Measurements from ENCODE around the gene TSHZ2.

- TF ChIP-seq, protein P1, sequence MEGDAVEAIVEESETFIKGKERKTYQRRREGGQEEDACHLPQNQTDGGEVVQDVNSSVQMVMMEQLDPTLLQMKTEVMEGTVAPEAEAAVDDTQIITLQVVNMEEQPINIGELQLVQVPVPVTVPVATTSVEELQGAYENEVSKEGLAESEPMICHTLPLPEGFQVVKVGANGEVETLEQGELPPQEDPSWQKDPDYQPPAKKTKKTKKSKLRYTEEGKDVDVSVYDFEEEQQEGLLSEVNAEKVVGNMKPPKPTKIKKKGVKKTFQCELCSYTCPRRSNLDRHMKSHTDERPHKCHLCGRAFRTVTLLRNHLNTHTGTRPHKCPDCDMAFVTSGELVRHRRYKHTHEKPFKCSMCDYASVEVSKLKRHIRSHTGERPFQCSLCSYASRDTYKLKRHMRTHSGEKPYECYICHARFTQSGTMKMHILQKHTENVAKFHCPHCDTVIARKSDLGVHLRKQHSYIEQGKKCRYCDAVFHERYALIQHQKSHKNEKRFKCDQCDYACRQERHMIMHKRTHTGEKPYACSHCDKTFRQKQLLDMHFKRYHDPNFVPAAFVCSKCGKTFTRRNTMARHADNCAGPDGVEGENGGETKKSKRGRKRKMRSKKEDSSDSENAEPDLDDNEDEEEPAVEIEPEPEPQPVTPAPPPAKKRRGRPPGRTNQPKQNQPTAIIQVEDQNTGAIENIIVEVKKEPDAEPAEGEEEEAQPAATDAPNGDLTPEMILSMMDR (IDR thresholded peaks at IDR 0.05 in 2 of 3, conservative IDR thresholded peaks at IDR 0.05 in 1 of 3; ENCODE audit: insufficient read depth in 2 of 3, low read depth in 1 of 3, low read length in 3 of 3), result no peak
- TF ChIP-seq E2F8 (IDR thresholded peaks at IDR 0.05; ENCODE audit: low read depth, partially characterized antibody) (no peak), GATAD2B (IDR thresholded peaks at IDR 0.05; ENCODE audit: borderline replicate concordance) (no peak), CHD1 (IDR thresholded peaks at IDR 0.05; ENCODE audit: low read length) (no peak), POLR3G (IDR thresholded peaks at IDR 0.05; ENCODE audit: extremely low read depth, insufficient read length, insufficient replicate concordance) (no peak), ZBTB8A (IDR thresholded peaks at IDR 0.05; ENCODE audit: partially characterized antibody) (no peak), HDAC6 (IDR thresholded peaks at IDR 0.05; ENCODE audit: low read depth, low read length) (no peak), CAMTA2 (CRISPR knock-in tag; conservative IDR thresholded peaks at IDR 0.05) (no peak)
These were observed 43.9 kb downstream of the TSHZ2 start for GRCh38 chr20:53016071-53016470.
